Endothelial cell of umbilical vein (primary cell): ENCODE measurements around the gene RASGRF2. TPM values are rescaled to one million over a fixed set of nuclear protein-coding genes. Genes with fewer than 3 reads are reported as not detected.

Source experiments
- BruUV-seq: library from RNA; stranded (reverse); fragments of 400-500 nt; replicated peaks from 2 replicates; lab custom pipeline; 2021; lab: Mats Ljungman, UMichigan
- CTCF ChIA-PET: fragments of 300-600, 350-600 bp; sonication (Branson Sonifier 250); formaldehyde crosslinking; loops from one replicate; lab custom pipeline; 2021; ENCODE audit warnings: antibody characterized with exemption, inconsistent platforms; lab: Charles Lee
- POLR2A ChIA-PET: fragments of 300-600, 350-600 bp; sonication (Branson Sonifier 250); formaldehyde crosslinking; loops from one replicate; lab custom pipeline; 2021; ENCODE audit warnings: antibody characterized with exemption, inconsistent platforms; lab: Charles Lee
- DNase-seq: peaks from one replicate; pipeline ENCODE4 v3.0.0-alpha.2; 2011; ENCODE audit warnings: low read depth, low spot score
- FAIRE-seq: peaks from 2 replicates; lab custom pipeline; 2011; peaks lifted over from hg19 to GRCh38; lab: Jason Lieb, UNC
- H2AFZ ChIP-seq: 2 replicates; pipeline ENCODE4 v1.6.0; 2012; ENCODE audit warnings: low read depth, low read length, control low read depth, inconsistent platforms
- H3K27ac ChIP-seq: 2 replicates; pipeline ENCODE4 v1.5.1; 2011; ENCODE audit warnings: low read depth, mild to moderate bottlenecking, control low read depth, low read length, moderate library complexity; ENCODE audit not compliant: insufficient read depth
- H3K27me3 ChIP-seq, 2 experiments: 2 replicates each; pipeline versions ENCODE4 v1.6.0 to v1.6.1; 2011; ENCODE audit warnings: low read length in 2 of 2, mixed read lengths in 1 of 2; ENCODE audit not compliant: control insufficient read depth in 2 of 2, insufficient read depth in 2 of 2
- H3K36me3 ChIP-seq, 2 experiments: 2 replicates in 1 of 2; 3 replicates in 1 of 2; pipeline ENCODE4 v1.5.1; 2011; ENCODE audit warnings: low read length in 2 of 2, mild to moderate bottlenecking in 1 of 2, moderate library complexity in 1 of 2; ENCODE audit not compliant: control insufficient read depth in 2 of 2, insufficient read depth in 2 of 2; ENCODE audit errors: extremely low read depth in 1 of 2
- H3K4me1 ChIP-seq: 3 replicates; pipeline ENCODE4 v1.5.1; 2011; ENCODE audit warnings: mild to moderate bottlenecking, low read length; ENCODE audit not compliant: control insufficient read depth, insufficient read depth; ENCODE audit errors: extremely low read depth
- H3K4me2 ChIP-seq: 2 replicates; pipeline ENCODE4 v1.6.1; 2011; ENCODE audit warnings: low read length, control low read depth, mixed read lengths; ENCODE audit not compliant: insufficient read depth
- H3K4me3 ChIP-seq, 3 experiments: fragments of 200-600 bp in 1 of 3; sonication (generic), shearing (Covaris generic) in 1 of 3; replicated peaks in 1 of 3; 2 replicates each; pipeline ENCODE4 v1.5.1; 2011 to 2016; ENCODE audit warnings: control low read depth in 3 of 3, low read length in 3 of 3, mild to moderate bottlenecking in 2 of 3, inconsistent platforms in 1 of 3, low read depth in 1 of 3, moderate library complexity in 1 of 3; ENCODE audit not compliant: insufficient read depth in 1 of 3
- H3K79me2 ChIP-seq: 2 replicates; pipeline ENCODE4 v1.6.0; 2012; ENCODE audit warnings: low read length, inconsistent platforms; ENCODE audit not compliant: control insufficient read depth, insufficient read depth
- H3K9ac ChIP-seq: replicated peaks from 2 replicates; pipeline ENCODE3; 2011; ENCODE audit warnings: low read length, control low read depth; ENCODE audit not compliant: insufficient read depth; ENCODE audit errors: extremely low read depth
- H3K9me1 ChIP-seq: replicated peaks from 3 replicates; pipeline ENCODE4 v1.6.0; 2011; ENCODE audit warnings: mild to moderate bottlenecking, low read length; ENCODE audit not compliant: control insufficient read depth, insufficient read depth; ENCODE audit errors: extremely low read depth
- H3K9me3 ChIP-seq: replicated peaks from 2 replicates; pipeline ENCODE4 v1.5.1; 2012; ENCODE audit warnings: low read length, inconsistent platforms; ENCODE audit not compliant: control insufficient read depth, insufficient read depth
- H4K20me1 ChIP-seq: replicated peaks from 2 replicates; pipeline ENCODE3; 2011; ENCODE audit warnings: mild to moderate bottlenecking, low read length; ENCODE audit not compliant: control insufficient read depth, insufficient read depth; ENCODE audit errors: extremely low read depth
- CTCF ChIP-seq, 2 donors: IDR thresholded peaks; 1 replicate in 1 of 2; 2 replicates in 1 of 2; pipeline ENCODE4 v1.5.1; 2011; ENCODE audit warnings: low read length in 2 of 2, mild to moderate bottlenecking in 2 of 2, moderate library complexity in 2 of 2, control low read depth in 1 of 2, inconsistent platforms in 1 of 2, low read depth in 1 of 2; ENCODE audit not compliant: insufficient read depth in 1 of 2; ENCODE audit errors: extremely low read depth in 1 of 2
- EZH2 ChIP-seq: IDR thresholded peaks from 2 replicates; pipeline ENCODE4 v1.6.1; 2012; ENCODE audit warnings: borderline replicate concordance, low read depth, mild to moderate bottlenecking, moderate library complexity, low read length, inconsistent platforms; ENCODE audit not compliant: severe bottlenecking
- FOS ChIP-seq: IDR thresholded peaks from 2 replicates; pipeline ENCODE4 v1.6.1; 2011; ENCODE audit warnings: mild to moderate bottlenecking, low read length, moderate library complexity, borderline replicate concordance; ENCODE audit not compliant: insufficient read depth
- GATA2 ChIP-seq: IDR thresholded peaks from 2 replicates; pipeline ENCODE4 v1.7.0; 2011; ENCODE audit warnings: low read depth, mild to moderate bottlenecking, moderate library complexity, mixed read lengths, low read length; ENCODE audit not compliant: insufficient read length, insufficient read depth
- JUN ChIP-seq: IDR thresholded peaks from 2 replicates; pipeline ENCODE4 v1.6.1; 2011; ENCODE audit warnings: borderline replicate concordance, low read depth; ENCODE audit not compliant: insufficient read length, insufficient read depth
- MAX ChIP-seq: IDR thresholded peaks from 2 replicates; pipeline ENCODE4 v1.6.1; 2011; ENCODE audit not compliant: insufficient read depth, insufficient read length
- MYC ChIP-seq: IDR thresholded peaks from one replicate; pipeline ENCODE4 v1.6.1; 2011; ENCODE audit warnings: mild to moderate bottlenecking, low read depth, low read length
- POLR2A ChIP-seq: IDR thresholded peaks from 2 replicates; pipeline ENCODE4 v1.6.1; 2012; ENCODE audit warnings: low read depth, mild to moderate bottlenecking, control low read depth, low read length
- POLR2AphosphoS5 ChIP-seq: IDR thresholded peaks from 2 replicates; pipeline ENCODE4 v1.6.1; 2012; ENCODE audit warnings: low read depth, mild to moderate bottlenecking, control low read depth, low read length, moderate library complexity; ENCODE audit not compliant: insufficient read depth
- dilution Hi-C: fragments of 300-500 bp; cut with MboI; formaldehyde crosslinking; loops from one replicate; pipeline ENCODE4 v1.15.0; 2019; ENCODE audit warnings: low sequenced_read_pairs; ENCODE audit not compliant: extremely low pct_ligation_motif_present
- intact Hi-C: fragments of 100-400 bp; cut with micrococcal nuclease; formaldehyde crosslinking; loops from one replicate; pipeline ENCODE4 v1.10.0; 2022
- polyA plus RNA-seq, 4 experiments: library from polyadenylated mRNA; depleted of rRNA in 3 of 4; stranded (reverse) in 3 of 4; unstranded in 1 of 4; fragments of >200 nt; gene quantifications; 2 replicates each; pipeline versions ENCODE4 v1.2.1 to v1.2.3, GENCODE V29; 2011 to 2012; ENCODE audit warnings: missing spikeins in 1 of 4
- total RNA-seq: library from RNA; stranded (reverse); gene quantifications from 2 replicates; pipeline ENCODE4 v1.2.3, GENCODE V29; 2021

Gene RASGRF2
- total and polyA plus RNA-seq, 2 donors (not counting 3 experiments of a cell fraction or from before 2014, with no cell fraction given), result 0.41 to 4.0 TPM

GRCh38 chr5:81238460-81238859 is 278.3 kb downstream of the RASGRF2 start:
- Histone ChIP-seq H3K27me3 (no peaks in the 10 kb centered on the region), H3K4me2 (no peak overlapping the region), H2AFZ (no peak overlapping the region), H3K27ac (no peak overlapping the region), H3K9me3 (no peaks in the 10 kb centered on the region), H3K36me3 (no peaks in the 10 kb centered on the region), H3K4me1 (no peaks in the 10 kb centered on the region), H3K9me1 (no peaks in the 10 kb centered on the region), H3K4me3 (no peak overlapping the region), H3K9ac (no peak overlapping the region), H3K79me2 (no peaks in the 10 kb centered on the region), H4K20me1 (no peaks in the 10 kb centered on the region)
- ChIA-PET CTCF (interaction anchor here (1.4 kb wide), 1 partner anchor 11 kb away, joined by 3 read pairs; no protein-coding TSS in a partner anchor), POLR2A (no interaction called here)
- TF ChIP-seq MYC, result no peak
- no peak for TF ChIP-seq EZH2
- TF ChIP-seq POLR2A, result no peak
- TF ChIP-seq CTCF (IDR thresholded peaks at IDR 0.05; ENCODE audit: extremely low read depth in 1 of 2, insufficient read depth in 1 of 2, low read depth in 1 of 2, low read length in 2 of 2), result no peak
- no peak for TF ChIP-seq FOS
- no peak for TF ChIP-seq POLR2AphosphoS5
- no peak for TF ChIP-seq JUN
- no peak for TF ChIP-seq GATA2
- no peak for TF ChIP-seq MAX
- intact Hi-C loops (no loop called here), dilution Hi-C loops (no loop called here)
- FAIRE-seq (no peak), DNase-seq (no peak)
- BruUV-seq, result no TSS peak
